Measurements from ENCODE around the gene GPATCH4. TPM values are rescaled to one million over a fixed set of nuclear protein-coding genes. Genes with fewer than 3 reads are reported as not detected.
"Not testable (repeated sequence)": the region's sequence is repeated elsewhere in the genome, so short reads cannot be mapped to it uniquely, and the experiment has no call there.

Gene GPATCH4
- total RNA-seq, 1 experiment from 2014 or later: 23.8 TPM

DNA sequence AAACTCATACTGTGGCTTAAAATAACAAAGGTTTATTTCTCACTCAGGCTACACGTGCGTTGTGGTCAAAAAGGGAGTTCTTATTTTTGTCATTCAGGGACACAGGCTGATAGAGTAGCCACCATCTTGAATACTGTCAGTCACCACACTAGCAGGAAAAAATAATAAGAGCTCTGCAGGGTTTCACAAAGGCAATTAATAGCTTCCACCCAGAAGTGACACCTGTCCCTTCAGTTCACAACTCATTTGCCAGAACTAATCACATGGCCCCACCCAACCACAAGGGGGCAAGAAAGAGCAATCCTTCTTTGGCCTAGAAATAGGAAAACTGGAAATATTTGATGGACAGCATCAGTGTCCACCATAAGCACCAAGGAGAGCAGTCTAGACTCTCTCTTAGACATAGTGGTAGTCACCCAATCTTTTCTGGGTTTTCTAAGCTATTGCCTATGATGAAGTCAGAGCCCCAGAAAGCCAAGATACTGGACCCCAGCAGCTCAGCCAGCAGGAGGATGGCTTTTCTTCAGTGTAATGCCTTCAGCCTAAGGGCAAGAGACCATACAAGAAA is 26.1 kb upstream of the GPATCH4 start:
- DNase-seq (ENCODE audit: low read depth): peak; percentile 50

DNA sequence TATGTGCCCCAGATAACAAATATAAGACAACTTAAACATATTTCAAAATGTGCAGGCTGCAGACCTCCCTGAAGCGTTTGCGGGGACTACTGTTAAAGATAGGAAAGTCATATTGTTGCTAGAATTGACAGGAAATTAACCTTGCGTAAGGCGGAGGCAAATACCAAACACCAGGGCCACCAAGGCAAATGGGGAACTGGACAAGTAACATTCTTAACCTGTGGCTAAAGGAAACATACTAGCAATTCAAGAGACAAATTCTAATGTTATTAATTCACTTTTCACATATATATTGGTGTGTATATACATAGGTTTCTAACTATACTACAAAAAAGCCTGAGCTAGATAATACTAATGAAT is 24.8 kb upstream of the GPATCH4 start:
- DNase-seq (ENCODE audit: low read depth): no peak

- peak; percentile 23 for DNase-seq (ENCODE audit: low read depth)
Measured at GRCh38 chr1:156625436-156626078, 24.3 kb upstream of the GPATCH4 start.

GRCh38 chr1:156624814-156625435 is 23.6 kb upstream of the GPATCH4 start:
- no peak for DNase-seq (ENCODE audit: low read depth)

GRCh38 chr1:156623946-156624813 is 22.9 kb upstream of the GPATCH4 start:
- no peak for DNase-seq (ENCODE audit: low read depth)

DNA sequence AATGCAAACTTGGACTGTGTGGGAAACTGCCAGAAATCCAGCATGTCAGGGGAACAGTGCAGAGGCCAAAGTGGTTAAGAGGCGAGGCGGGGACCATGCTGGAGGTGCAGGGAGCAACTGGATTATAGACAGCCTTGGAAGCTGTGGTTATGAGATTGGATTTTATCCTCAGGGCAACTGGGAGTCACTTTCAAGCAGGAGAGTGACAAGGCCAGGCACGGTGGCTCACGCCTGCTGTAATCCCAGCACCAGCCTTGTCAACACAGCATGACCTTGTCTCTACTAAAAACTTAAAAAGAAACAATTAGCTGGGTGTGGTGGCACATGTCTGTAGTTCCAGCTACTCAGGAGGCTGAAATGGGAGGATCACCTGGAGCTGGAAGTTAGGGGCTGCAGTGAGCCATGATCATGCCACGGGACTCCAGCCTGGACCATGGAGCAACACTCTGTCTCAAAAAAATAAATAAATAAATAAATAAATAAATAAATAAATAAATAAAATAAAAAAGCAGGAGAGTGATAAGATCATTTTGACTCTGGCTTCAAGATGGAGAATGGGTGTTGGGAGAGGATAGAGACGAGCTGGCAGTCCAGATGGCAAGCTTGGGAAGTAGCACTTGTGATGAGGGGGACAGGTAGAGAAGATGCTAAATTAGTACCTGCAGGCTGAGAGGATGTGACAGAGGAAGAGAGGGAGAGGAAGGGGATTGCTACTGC is 21.5 kb upstream of the GPATCH4 start:
- DNase-seq (ENCODE audit: low read depth): no peak

DNA sequence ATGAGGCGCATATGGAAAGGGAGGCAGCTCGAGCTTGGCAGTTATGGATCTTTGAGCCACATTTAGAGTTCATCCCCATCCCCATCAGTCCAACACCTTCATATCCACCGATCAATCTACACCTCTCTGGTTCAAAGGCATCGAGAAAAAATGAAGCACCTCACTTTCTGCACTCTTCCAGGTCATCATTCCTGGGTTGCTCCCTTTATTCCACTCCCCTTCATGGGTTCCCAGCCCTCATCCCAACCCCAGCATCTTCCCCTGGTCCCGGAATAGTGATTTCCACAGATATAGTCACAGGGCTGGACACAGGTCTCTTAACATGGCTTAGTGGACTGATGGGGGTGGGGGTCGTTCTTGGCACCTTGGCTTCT is 18.3 kb upstream of the GPATCH4 start:
- no peak for DNase-seq (ENCODE audit: low read depth)

- DNase-seq (ENCODE audit: low read depth): no peak
Measured at GRCh38 chr1:156618853-156619581, 17.7 kb upstream of the GPATCH4 start, which contains the start of gene HAPLN2. Gene HAPLN2 (plus strand): TSS chr1:156619415. CDS start chr1:156623491, 4,076 bp downstream.

DNA sequence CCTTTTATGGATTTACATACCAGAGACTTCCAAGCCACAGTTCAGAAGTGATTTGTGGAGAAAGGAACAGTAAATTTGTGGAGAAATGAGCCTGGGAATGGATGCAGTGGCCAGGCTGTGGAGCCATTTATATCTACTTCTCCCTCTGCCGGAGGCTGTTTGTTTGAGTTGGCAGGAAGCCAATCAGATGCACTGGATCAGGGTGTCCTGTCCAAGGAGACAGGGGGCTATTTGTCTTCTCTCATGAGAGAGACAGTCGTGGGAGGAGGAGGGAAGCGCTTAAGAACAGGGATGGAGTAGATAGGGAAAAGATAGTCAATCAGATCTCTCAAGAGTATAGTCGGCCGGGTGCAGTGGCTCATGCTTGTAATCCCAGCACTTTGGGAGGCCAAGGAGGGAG is 15.2 kb upstream of the GPATCH4 start:
- DNase-seq (ENCODE audit: low read depth): peak; percentile 81

DNA sequence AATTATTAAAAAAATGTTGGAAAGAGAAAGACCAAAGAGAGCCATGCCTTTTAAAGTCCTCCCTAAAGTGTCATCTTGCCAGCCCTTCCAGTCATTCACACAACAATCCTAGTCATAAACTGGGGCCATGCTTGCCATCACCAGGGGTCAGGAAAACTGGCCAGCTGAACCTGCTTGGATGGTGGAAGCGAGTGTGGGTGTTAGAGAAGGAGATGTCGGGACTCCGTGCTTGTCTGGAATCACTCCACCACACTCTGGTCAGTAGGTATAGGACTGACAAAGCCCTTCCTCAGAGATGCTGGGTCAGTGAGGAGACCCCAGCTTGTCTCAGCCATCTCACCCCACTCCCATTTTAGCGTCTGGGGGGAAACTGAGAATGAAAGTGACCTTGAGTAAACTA is 14.7 kb upstream of the GPATCH4 start:
- no peak for DNase-seq (ENCODE audit: low read depth)

GRCh38 chr1:156612666-156613065 is 11.4 kb upstream of the GPATCH4 start:
- DNase-seq (ENCODE audit: low read depth): no peak

DNA sequence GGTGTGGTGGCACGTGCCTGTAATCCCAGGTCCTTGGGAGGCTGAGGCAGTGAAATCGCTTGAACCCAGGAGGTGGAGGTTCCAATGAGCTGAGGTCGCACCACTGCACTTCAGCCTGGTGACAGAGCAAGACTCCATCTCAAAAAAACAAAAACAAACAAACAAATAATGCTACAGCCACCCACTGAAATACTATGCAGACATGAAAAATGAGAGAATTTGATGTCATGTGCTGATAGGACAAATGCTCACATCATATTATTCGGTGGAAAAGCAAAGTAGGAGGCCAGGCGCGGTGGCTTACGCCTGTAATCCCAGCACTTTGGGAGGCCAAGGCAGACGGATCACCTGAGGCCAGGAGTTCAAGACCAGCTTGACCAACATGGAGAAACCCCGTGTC is 8.8 kb upstream of the GPATCH4 start:
- DNase-seq (ENCODE audit: low read depth): not testable (repeated sequence)

- DNase-seq (ENCODE audit: low read depth): no peak
Measured at GRCh38 chr1:156608981-156609380, 7.7 kb upstream of the GPATCH4 start.

DNA sequence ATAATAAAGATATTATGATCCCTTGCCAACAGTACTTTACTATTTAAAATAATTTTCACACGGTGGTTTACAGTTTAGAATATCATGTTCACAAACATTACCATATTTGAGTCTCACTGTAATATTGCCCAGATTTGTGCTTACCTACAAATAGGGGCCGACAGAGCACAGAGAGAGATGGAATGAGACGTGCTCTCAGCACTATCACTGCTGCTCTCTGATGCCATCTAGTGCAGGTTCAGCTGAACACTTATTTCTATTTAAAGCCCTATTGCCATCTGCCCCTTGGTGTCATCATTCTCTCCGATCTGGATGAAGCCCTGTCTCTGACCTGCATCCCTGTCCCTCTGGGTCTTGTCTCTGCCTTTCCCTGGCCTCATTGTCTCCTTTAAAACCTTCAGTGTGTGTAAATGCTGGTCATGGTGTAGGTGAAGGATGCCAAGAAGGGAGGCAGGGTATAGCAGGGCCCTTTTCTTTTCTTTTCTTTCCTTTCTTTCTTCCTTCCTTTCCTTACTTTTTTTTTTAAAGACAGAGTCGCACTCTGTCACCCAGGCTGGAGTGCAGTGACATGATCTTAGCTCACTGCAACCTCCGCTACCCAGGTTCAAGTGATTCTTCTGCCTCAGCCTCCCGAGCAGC is 6.9 kb upstream of the GPATCH4 start:
- DNase-seq (ENCODE audit: low read depth): peak; percentile 62

DNA sequence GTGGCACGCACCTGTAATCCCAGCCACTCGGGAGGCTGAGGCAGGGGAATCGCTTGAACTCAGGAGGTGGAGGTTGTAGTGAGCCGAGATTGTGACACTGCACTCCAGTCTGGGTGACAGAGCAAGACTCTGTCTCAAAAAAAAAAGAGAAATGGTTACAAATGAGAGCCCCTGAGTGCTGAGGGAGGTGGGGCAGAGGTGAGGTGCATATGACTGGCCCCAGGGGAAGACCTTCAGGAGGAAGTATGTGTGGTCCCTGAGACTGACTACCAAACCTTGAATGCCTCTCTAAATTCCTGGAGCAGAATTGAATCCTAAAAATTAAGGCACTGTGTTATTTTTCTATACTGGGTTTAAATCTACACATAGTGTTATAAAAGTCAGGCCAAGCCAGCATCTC is 6.1 kb upstream of the GPATCH4 start:
- not testable (repeated sequence) for DNase-seq (ENCODE audit: low read depth)

- DNase-seq (ENCODE audit: low read depth): peak; percentile 29
Measured at GRCh38 chr1:156602557-156602993, 1.3 kb upstream of the GPATCH4 start.

DNA sequence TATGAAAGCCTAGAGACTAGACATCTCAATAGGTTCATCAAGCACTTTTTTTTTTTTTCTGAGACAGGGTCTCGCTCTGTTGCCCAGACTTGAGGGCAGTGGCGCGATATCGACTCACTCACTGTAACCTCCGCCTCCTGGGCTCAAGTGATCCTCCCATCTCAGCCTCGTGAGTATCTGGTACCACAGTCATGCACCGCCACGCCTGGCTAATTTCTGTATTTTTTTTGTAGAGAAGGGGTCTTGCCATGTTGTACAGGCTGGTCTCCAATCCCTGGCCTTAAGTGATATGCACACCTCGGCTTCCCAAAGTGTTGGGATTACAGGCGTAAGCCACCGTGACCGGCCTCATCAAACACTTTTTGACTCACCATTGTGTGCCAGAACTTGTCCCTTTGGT is 613 bp upstream of the GPATCH4 start:
- DNase-seq (ENCODE audit: low read depth): peak; percentile 16

DNA sequence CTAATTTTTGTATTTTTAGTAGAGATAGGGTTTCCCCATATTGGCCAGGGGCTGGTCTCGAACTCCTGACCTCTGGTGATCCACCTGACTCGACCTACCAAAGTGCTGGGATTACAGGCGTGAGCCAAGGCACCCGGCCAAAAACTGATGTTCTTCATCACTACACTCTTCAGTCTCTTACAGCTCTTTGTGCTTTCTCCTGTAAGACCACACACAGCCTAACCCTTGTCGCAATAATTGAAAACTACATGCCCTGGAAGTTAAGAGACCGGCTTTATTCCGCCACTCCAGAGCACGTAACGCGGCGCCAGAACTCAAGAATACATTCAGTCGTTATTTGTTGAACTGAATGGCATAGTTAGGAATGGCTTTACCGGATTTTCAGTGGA is 552 bp downstream of the GPATCH4 start:
- DNase-seq (ENCODE audit: low read depth): no peak

DNA sequence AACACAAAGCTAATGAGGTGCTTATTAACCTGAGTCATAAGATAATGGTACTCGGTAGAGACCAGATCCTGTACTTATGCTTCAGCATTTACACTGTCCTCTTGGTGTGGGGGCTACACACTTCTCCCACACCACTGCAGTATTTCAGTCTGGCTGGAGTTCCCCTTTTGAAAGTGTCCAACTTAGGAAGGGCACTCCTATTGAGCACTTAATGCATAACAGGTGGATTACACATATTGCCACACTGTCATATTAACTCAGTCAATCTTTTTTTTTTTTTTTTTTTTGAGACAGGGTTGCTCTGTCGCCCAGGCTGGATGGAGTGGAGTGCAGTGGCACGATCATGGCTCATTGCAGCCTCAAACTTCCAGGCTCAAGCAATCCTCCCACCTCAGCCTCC is 1.5 kb downstream of the GPATCH4 start:
- DNase-seq (ENCODE audit: low read depth): no peak

GRCh38 chr1:156598731-156599432 is 2.4 kb downstream of the GPATCH4 start:
- no peak for DNase-seq (ENCODE audit: low read depth)
